Inferior parietal cortex (tissue), 1 donor: ENCODE measurements around the gene LRIT2.

Experiments used
- DNase-seq: peaks from one replicate; pipeline ENCODE4 v3.0.0-alpha.2; 2016; ENCODE audit errors: extremely low spot score

Gene LRIT2

GRCh38 chr10:84205853-84206525, 19.4 kb downstream of the LRIT2 start:
- DNase-seq = no peak

- DNase-seq = peak; percentile 86
Observed at GRCh38 chr10:84205049-84205852, 20.1 kb downstream of the LRIT2 start.

- no peak for DNase-seq
Observed at GRCh38 chr10:84204610-84205009, 20.7 kb downstream of the LRIT2 start.

- DNase-seq = no peak
Observed at GRCh38 chr10:84204122-84204521, 21.2 kb downstream of the LRIT2 start.

GRCh38 chr10:84202349-84202748, 23.0 kb downstream of the LRIT2 start:
- no peak for DNase-seq

- DNase-seq = no peak
Observed at GRCh38 chr10:84201682-84202081, 23.7 kb downstream of the LRIT2 start.

- no peak for DNase-seq
Observed at GRCh38 chr10:84201244-84201606, 24.1 kb downstream of the LRIT2 start.

- DNase-seq = no peak
Observed at GRCh38 chr10:84200537-84201243, 24.7 kb downstream of the LRIT2 start.

- DNase-seq = no peak
Observed at GRCh38 chr10:84198206-84198915, 27.0 kb downstream of the LRIT2 start.

GRCh38 chr10:84197643-84198042, 27.7 kb downstream of the LRIT2 start:
- no peak for DNase-seq

GRCh38 chr10:84196941-84197340, 28.4 kb downstream of the LRIT2 start:
- no peak for DNase-seq

GRCh38 chr10:84196083-84196482, 29.3 kb downstream of the LRIT2 start:
- DNase-seq = no peak

- no peak for DNase-seq
Observed at GRCh38 chr10:84195044-84195830, 30.1 kb downstream of the LRIT2 start.

GRCh38 chr10:84194424-84195043, 30.8 kb downstream of the LRIT2 start, which contains the start of gene CDHR1:
CDHR1 (plus strand) TSS chr10:84194537; CDS start chr10:84194761, 224 bp downstream.
- no peak for DNase-seq

- no peak for DNase-seq
Observed at GRCh38 chr10:84193846-84194423, 31.4 kb downstream of the LRIT2 start.

- no peak for DNase-seq
Observed at GRCh38 chr10:84193327-84193726, 32.0 kb downstream of the LRIT2 start.

- no peak for DNase-seq
Observed at GRCh38 chr10:84191106-84191505, 34.2 kb downstream of the LRIT2 start.

- no peak for DNase-seq
Observed at GRCh38 chr10:84190621-84191020, 34.7 kb downstream of the LRIT2 start.

GRCh38 chr10:84188815-84189214, 36.5 kb downstream of the LRIT2 start:
- no peak for DNase-seq

GRCh38 chr10:84185526-84186175, 39.7 kb downstream of the LRIT2 start:
- no peak for DNase-seq
